Neuronal stem cell (in vitro differentiated cells): Measurements from ENCODE around the gene LYST.

Source experiments
- DNase-seq: peaks from one replicate; pipeline ENCODE4 v3.0.0-alpha.2; 2013; ENCODE audit warnings: low spot score
- H2AFZ ChIP-seq: one replicate; pipeline ENCODE4 v1.6.1; 2013; ENCODE audit warnings: mild to moderate bottlenecking, low read length, inconsistent platforms
- H2AK5ac ChIP-seq: 2 replicates; pipeline ENCODE4 v1.6.1; 2013; ENCODE audit warnings: low read depth, mild to moderate bottlenecking, inconsistent platforms, low read length, moderate library complexity, mixed read lengths
- H2BK120ac ChIP-seq: 2 replicates; pipeline ENCODE4 v1.6.1; 2013; ENCODE audit warnings: low read depth, mild to moderate bottlenecking, inconsistent platforms, low read length, moderate library complexity, mixed read lengths
- H2BK12ac ChIP-seq: one replicate; pipeline ENCODE4 v1.6.1; 2013; ENCODE audit warnings: low read length, inconsistent platforms
- H2BK15ac ChIP-seq: 2 replicates; pipeline ENCODE4 v1.6.1; 2013; ENCODE audit warnings: mild to moderate bottlenecking, low read length, inconsistent platforms, mixed read lengths
- H2BK5ac ChIP-seq: one replicate; pipeline ENCODE4 v1.6.1; 2013; ENCODE audit warnings: inconsistent platforms, mild to moderate bottlenecking, low read length, moderate library complexity
- H3K14ac ChIP-seq: one replicate; pipeline ENCODE4 v1.6.1; 2013; ENCODE audit warnings: low read length, inconsistent platforms
- H3K18ac ChIP-seq: 2 replicates; pipeline ENCODE4 v1.6.1; 2013; ENCODE audit warnings: low read length, inconsistent platforms
- H3K23ac ChIP-seq: 2 replicates; pipeline ENCODE4 v1.6.1; 2013; ENCODE audit warnings: low read depth, mild to moderate bottlenecking, mixed read lengths, low read length, inconsistent platforms; ENCODE audit not compliant: poor library complexity
- H3K27ac ChIP-seq: replicated peaks from 3 replicates; pipeline ENCODE4 v1.5.1; 2013; ENCODE audit warnings: low read length, inconsistent platforms
- H3K27me3 ChIP-seq, 3 experiments: 2 replicates each; pipeline ENCODE4 v1.6.1; 2013; ENCODE audit warnings: low read length in 3 of 3, mild to moderate bottlenecking in 2 of 3, inconsistent platforms in 1 of 3, low read depth in 1 of 3, mixed read lengths in 1 of 3, moderate library complexity in 1 of 3; ENCODE audit not compliant: control insufficient read depth in 3 of 3, insufficient read depth in 3 of 3
- H3K36me3 ChIP-seq, 2 donors: replicated peaks in 1 of 2; 2 replicates each; pipeline ENCODE4 v1.6.1; 2013; ENCODE audit warnings: low read length in 2 of 2; ENCODE audit not compliant: control insufficient read depth in 2 of 2, insufficient read depth in 2 of 2
- H3K4ac ChIP-seq: 2 replicates; pipeline ENCODE4 v1.6.1; 2013; ENCODE audit warnings: inconsistent platforms, mild to moderate bottlenecking, low read length, moderate library complexity
- H3K4me1 ChIP-seq, 2 donors: 1 replicate in 1 of 2; 2 replicates in 1 of 2; pipeline ENCODE4 v1.6.1; 2013; ENCODE audit warnings: low read length in 2 of 2, low read depth in 1 of 2; ENCODE audit not compliant: control insufficient read depth in 2 of 2, insufficient read depth in 1 of 2
- H3K4me2 ChIP-seq: one replicate; pipeline ENCODE4 v1.6.1; 2013; ENCODE audit warnings: mild to moderate bottlenecking, low read length, inconsistent platforms; ENCODE audit not compliant: insufficient read depth, poor library complexity, severe bottlenecking
- H3K4me3 ChIP-seq, 2 donors: 2 replicates each; pipeline ENCODE4 v1.5.1; 2013; ENCODE audit warnings: low read length in 2 of 2, mild to moderate bottlenecking in 2 of 2, inconsistent platforms in 1 of 2, moderate library complexity in 1 of 2
- H3K79me1 ChIP-seq: one replicate; pipeline ENCODE4 v1.6.1; 2013; ENCODE audit warnings: low read depth, mild to moderate bottlenecking, inconsistent platforms, low read length, moderate library complexity
- H3K9ac ChIP-seq: one replicate; pipeline ENCODE4 v1.6.1; 2013; ENCODE audit warnings: mild to moderate bottlenecking, low read depth, low read length, inconsistent platforms; ENCODE audit not compliant: poor library complexity
- H3K9me3 ChIP-seq, 2 donors: replicated peaks in 1 of 2; 2 replicates each; pipeline versions ENCODE3 to v1.6.1; 2013; ENCODE audit warnings: low read length in 2 of 2, mild to moderate bottlenecking in 2 of 2, inconsistent platforms in 1 of 2, low read depth in 1 of 2, mixed read lengths in 1 of 2, moderate library complexity in 1 of 2; ENCODE audit not compliant: control insufficient read depth in 2 of 2, insufficient read depth in 1 of 2
- H4K8ac ChIP-seq: one replicate; pipeline ENCODE4 v1.6.1; 2013; ENCODE audit warnings: low read depth, mild to moderate bottlenecking, inconsistent platforms, low read length, moderate library complexity
- H4K91ac ChIP-seq: one replicate; pipeline ENCODE4 v1.6.1; 2013; ENCODE audit warnings: low read length, low read depth, mild to moderate bottlenecking, inconsistent platforms; ENCODE audit not compliant: poor library complexity
- WGBS, 2 donors: extraction: QIAGEN DNeasy Blood & Tissue Kit; methylation state at CpG; one replicate each; pipeline ENCODE4 v1.1.7; 2013; ENCODE audit warnings: missing lambda C conversion rate in 2 of 2, mixed read lengths in 1 of 2; ENCODE audit not compliant: insufficient read length in 2 of 2, insufficient replicate concordance in 1 of 2; ENCODE audit errors: extremely low coverage in 2 of 2; 5-methylcytosine and 5-hydroxymethylcytosine counted together

Gene LYST

GRCh38 chr1:235766794-235767285 lies 99.9 kb downstream of the LYST start:
- no peak overlapping the region for H4K8ac ChIP-seq
- H3K27ac ChIP-seq, result no peak overlapping the region
- H3K4ac ChIP-seq, result no peak overlapping the region
- no peak overlapping the region for H2BK15ac ChIP-seq
- H3K4me1 ChIP-seq, result no peaks in the 10 kb centered on the region
- no peak overlapping the region for H2BK120ac ChIP-seq
- H3K79me1 ChIP-seq, result no peaks in the 10 kb centered on the region
- no peak overlapping the region for H3K9ac ChIP-seq
- no peaks in the 10 kb centered on the region for H3K9me3 ChIP-seq
- no peaks in the 10 kb centered on the region for H3K36me3 ChIP-seq
- no peak overlapping the region for H2BK12ac ChIP-seq
- H2AK5ac ChIP-seq, result no peak overlapping the region
- no peak overlapping the region for H3K4me3 ChIP-seq
- H4K91ac ChIP-seq, result no peak overlapping the region
- H2BK5ac ChIP-seq, result no peak overlapping the region
- H2AFZ ChIP-seq, result no peak overlapping the region
- H3K18ac ChIP-seq, result no peak overlapping the region
- H3K23ac ChIP-seq, result no peak overlapping the region
- no peak overlapping the region for H3K4me2 ChIP-seq
- WGBS, 2 donors, result no CpG with 5 or more reads among the region's 1 CpG
- no peak overlapping the region for H3K14ac ChIP-seq
- no peak for DNase-seq
- no peaks in the 10 kb centered on the region for H3K27me3 ChIP-seq

DNA sequence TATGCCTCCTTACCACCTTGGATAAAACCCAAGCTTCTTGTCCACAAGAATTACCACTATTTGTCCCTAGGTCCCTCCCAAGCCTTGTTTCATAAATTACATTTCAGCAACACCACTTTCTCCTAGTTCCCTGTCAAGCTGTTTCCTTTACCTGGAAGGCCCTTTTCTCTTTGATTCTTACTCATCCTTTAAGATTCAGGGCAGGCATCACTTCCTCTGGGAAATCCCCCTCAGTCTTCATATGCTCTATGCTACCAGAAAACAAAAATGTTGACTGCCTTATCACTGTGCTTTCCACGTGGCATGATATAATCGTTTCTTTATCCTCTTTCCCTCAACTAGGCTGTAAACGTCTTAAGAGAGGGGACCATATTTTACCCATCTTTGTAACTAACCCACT lies 102.7 kb downstream of the LYST start:
- Histone ChIP-seq H4K91ac (no peak overlapping the region), H3K27ac (no peak overlapping the region), H3K4me3 (no peak overlapping the region), H3K79me1 (no peaks in the 10 kb centered on the region), H2BK5ac (no peak overlapping the region), H3K9ac (no peak overlapping the region), H2AK5ac (no peak overlapping the region), H3K18ac (no peak overlapping the region), H3K9me3 (no peaks in the 10 kb centered on the region), H3K4me1 (no peaks in the 10 kb centered on the region), H2AFZ (no peak overlapping the region), H4K8ac (no peak overlapping the region), H3K4me2 (no peak overlapping the region), H3K36me3 (no peaks in the 10 kb centered on the region), H3K4ac (no peak overlapping the region), H2BK15ac (no peak overlapping the region), H2BK12ac (no peak overlapping the region), H2BK120ac (no peak overlapping the region), H3K27me3 (no peaks in the 10 kb centered on the region), H3K23ac (no peak overlapping the region), H3K14ac (no peak overlapping the region)
- no peak for DNase-seq
- no CpG with 5 or more reads among the region's 3 CpGs for WGBS, 2 donors

GRCh38 chr1:235759336-235759735 lies 107.4 kb downstream of the LYST start:
- no peak overlapping the region for H2AK5ac ChIP-seq
- H3K27me3 ChIP-seq, result no peaks in the 10 kb centered on the region
- no peak for DNase-seq
- no peak overlapping the region for H3K4ac ChIP-seq
- H3K36me3 ChIP-seq, result no peaks in the 10 kb centered on the region
- no peak overlapping the region for H2BK15ac ChIP-seq
- H3K4me2 ChIP-seq, result no peak overlapping the region
- H2BK120ac ChIP-seq, result no peak overlapping the region
- no peak overlapping the region for H2AFZ ChIP-seq
- no peak overlapping the region for H3K27ac ChIP-seq
- H4K8ac ChIP-seq, result no peak overlapping the region
- H3K9ac ChIP-seq, result no peak overlapping the region
- no peaks in the 10 kb centered on the region for H3K4me1 ChIP-seq
- H2BK12ac ChIP-seq, result no peak overlapping the region
- no peak overlapping the region for H2BK5ac ChIP-seq
- no peak overlapping the region for H3K14ac ChIP-seq
- H3K23ac ChIP-seq, result no peak overlapping the region
- H3K79me1 ChIP-seq, result no peaks in the 10 kb centered on the region
- no peak overlapping the region for H3K4me3 ChIP-seq
- WGBS, 2 donors, result no CpG with 5 or more reads among the region's 6 CpGs
- H3K18ac ChIP-seq, result no peak overlapping the region
- no peaks in the 10 kb centered on the region for H3K9me3 ChIP-seq
- H4K91ac ChIP-seq, result no peak overlapping the region

DNA sequence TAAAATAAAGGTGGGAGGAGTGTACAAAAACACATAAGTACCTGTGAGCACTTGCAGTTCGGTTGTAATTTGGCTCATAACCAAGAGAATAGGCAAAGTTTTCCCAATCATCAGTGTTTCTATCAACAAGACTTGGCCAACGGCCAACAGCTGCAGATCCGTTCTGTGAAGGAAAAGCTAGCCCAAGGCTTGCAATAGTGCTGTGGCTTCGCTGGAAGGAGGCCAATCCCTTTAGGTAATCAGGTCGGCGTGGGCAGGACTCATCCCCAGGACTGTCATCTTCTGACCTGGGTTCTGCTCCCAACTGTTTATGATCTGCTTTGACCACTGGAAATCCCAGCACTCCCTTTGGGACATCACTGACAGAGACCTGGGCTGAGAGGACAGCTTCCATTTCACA lies 107.8 kb downstream of the LYST start:
- no CpG with 5 or more reads among the region's 6 CpGs for WGBS, 2 donors
- no peak overlapping the region for H3K27ac ChIP-seq
- no peak overlapping the region for H2BK15ac ChIP-seq
- no peaks in the 10 kb centered on the region for H3K9me3 ChIP-seq
- H2AK5ac ChIP-seq, result no peak overlapping the region
- H3K14ac ChIP-seq, result no peak overlapping the region
- H4K8ac ChIP-seq, result no peak overlapping the region
- no peaks in the 10 kb centered on the region for H3K4me1 ChIP-seq
- no peak for DNase-seq
- H2BK12ac ChIP-seq, result no peak overlapping the region
- no peak overlapping the region for H4K91ac ChIP-seq
- H3K23ac ChIP-seq, result no peak overlapping the region
- no peak overlapping the region for H2BK120ac ChIP-seq
- H3K36me3 ChIP-seq, result no peaks in the 10 kb centered on the region
- no peaks in the 10 kb centered on the region for H3K27me3 ChIP-seq
- no peak overlapping the region for H2AFZ ChIP-seq
- no peak overlapping the region for H2BK5ac ChIP-seq
- H3K9ac ChIP-seq, result no peak overlapping the region
- no peak overlapping the region for H3K18ac ChIP-seq
- no peak overlapping the region for H3K4ac ChIP-seq
- no peaks in the 10 kb centered on the region for H3K79me1 ChIP-seq
- H3K4me2 ChIP-seq, result no peak overlapping the region
- H3K4me3 ChIP-seq, result no peak overlapping the region
